ENCODE data around the gene FDX2. TPM values are rescaled to one million over a fixed set of nuclear protein-coding genes. Genes with fewer than 3 reads are reported as not detected.

FDX2 gene
- total and polyA plus RNA-seq, 2 of the 8 experiments (the other 6 are each of a cell fraction or from before 2014, with no cell fraction given), result 27.0 to 64.4 TPM

DNA sequence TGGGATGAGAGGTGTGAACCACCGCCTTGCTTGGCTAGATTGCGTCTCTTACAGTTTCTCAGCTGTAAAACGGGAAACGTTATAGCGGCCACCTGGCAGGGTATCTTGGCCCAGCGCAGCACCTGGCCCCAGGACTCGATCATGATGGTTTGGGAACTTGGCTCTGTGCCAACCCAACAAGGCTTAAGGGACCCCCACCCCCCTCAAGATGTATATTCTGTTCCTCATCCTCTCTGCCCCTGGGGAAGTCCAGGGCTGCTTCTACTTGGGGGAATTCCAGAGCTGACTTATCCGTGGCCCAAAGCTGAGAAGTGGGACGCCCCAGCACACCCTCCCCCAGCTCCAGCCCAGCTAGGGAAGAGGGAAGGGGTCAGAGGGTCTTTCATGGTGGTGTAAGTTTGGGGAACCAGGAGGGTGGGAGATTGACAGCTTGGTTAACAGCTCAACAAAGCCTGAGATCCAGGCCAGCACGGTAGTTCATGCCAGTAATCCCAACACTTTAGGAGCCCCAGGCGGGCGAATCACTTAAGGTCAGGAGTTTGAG lies 44.2 kb downstream of the FDX2 start:
- no peak overlapping the region for H2BK120ac ChIP-seq (replicated peaks; ENCODE audit: low read depth, low read length)
- CTCF ChIA-PET (ENCODE audit: partially characterized antibody), result interaction anchor here (0.7 to 9.4 kb wide), 26 partner anchors 12 to 164 kb away, joined by 3 to 122 read pairs (median 4); partner anchors contain the start of genes ICAM4, ICAM5 and TYK2
- peaks cover 9 to 25% (median 23%) of the 10 kb centered on the region in 4 experiments for H3K27me3 ChIP-seq (replicated peaks in 1 of 4; ENCODE audit: control insufficient read depth in 3 of 4, extremely low read depth in 1 of 4, insufficient read depth in 3 of 4, low read length in 3 of 4)
- FAIRE-seq (no peak), DNase-seq (ENCODE audit: low read depth in 1 of 2, low spot score in 2 of 2) (no peak)
- H4K20me1 ChIP-seq (replicated peaks in 1 of 2; ENCODE audit: control insufficient read depth in 1 of 2, insufficient read depth in 2 of 2, low read length in 2 of 2), result no peaks in the 10 kb centered on the region
- peak overlapping the region in 2 of 4 experiments; percentile 30 to 59; a peak in 4 of 8 replicates for H3K4me3 ChIP-seq (ENCODE audit: extremely low read depth in 1 of 4, insufficient read depth in 2 of 4, low read depth in 3 of 4, low read length in 4 of 4)
- peaks cover 0 to 8% (median 5%) of the 10 kb centered on the region in 4 experiments; a peak in 5 of 7 replicates for H3K4me1 ChIP-seq (replicated peaks in 1 of 4; ENCODE audit: control insufficient read depth in 3 of 4, insufficient read depth in 4 of 4, low read length in 3 of 4)
- H2BK15ac ChIP-seq (ENCODE audit: low read length), result no peak overlapping the region
- POLR2A ChIA-PET (ENCODE audit: partially characterized antibody), result interaction anchor here (0.6 to 3.3 kb wide), 22 partner anchors 9 to 153 kb away, joined by 3 to 28 read pairs (median 6); partner anchors contain the start of genes DNMT1, ICAM4, ICAM5 and RAVER1
- no peak overlapping the region; the same call in 1 of the 2 replicates for H2BK12ac ChIP-seq (ENCODE audit: low read depth, low read length)
- peak overlapping the region; percentile 34 for H4K91ac ChIP-seq (replicated peaks; ENCODE audit: insufficient read length, low read length)
- no peak overlapping the region for H4K5ac ChIP-seq (ENCODE audit: insufficient read length, low read depth, low read length)
- no peak overlapping the region; the same call in 1 of the 2 replicates for H4K8ac ChIP-seq (ENCODE audit: extremely low read depth, insufficient read depth, low read length)
- no peak overlapping the region for H2BK5ac ChIP-seq (ENCODE audit: low read depth, low read length)
- H3K56ac ChIP-seq (replicated peaks; ENCODE audit: insufficient read length, low read depth, low read length), result no peak overlapping the region
- H2AK5ac ChIP-seq (ENCODE audit: low read depth, low read length), result no peak overlapping the region
- TF ChIP-seq POLR2A (IDR thresholded peaks at IDR 0.05; ENCODE audit: control extremely low read depth in 1 of 2, low read depth in 2 of 2, low read length in 2 of 2) (no peak), NRF1 (IDR thresholded peaks at IDR 0.05; ENCODE audit: low read depth, low read length) (no peak), JUND (IDR thresholded peaks at IDR 0.05; ENCODE audit: low read length) (no peak), KDM5A (IDR thresholded peaks at IDR 0.05; ENCODE audit: low read length) (no peak), RFX5 (IDR thresholded peaks at IDR 0.05; ENCODE audit: borderline replicate concordance, low read depth, low read length) (no peak), GTF2F1 (IDR thresholded peaks at IDR 0.05; ENCODE audit: borderline replicate concordance, low read depth, low read length) (no peak), EGR1 (IDR thresholded peaks at IDR 0.05; ENCODE audit: borderline replicate concordance, low read depth, low read length) (no peak), CEBPB (IDR thresholded peaks at IDR 0.05; ENCODE audit: low read depth, low read length) (no peak)
- H3K23ac ChIP-seq (ENCODE audit: insufficient read length), result no peak overlapping the region
- H2BK20ac ChIP-seq (ENCODE audit: low read length), result no peak overlapping the region
- H3K4ac ChIP-seq (replicated peaks; ENCODE audit: insufficient read length, low read depth, low read length), result no peak overlapping the region
- 79% methylated on average over 5 of the region's 12 CpGs; no CpG with 5 or more reads in 1 of the 2 experiments for WGBS, 2 experiments (ENCODE audit: extremely low coverage in 1 of 2, insufficient coverage in 1 of 2, insufficient read length in 1 of 2, insufficient replicate concordance in 2 of 2, low coverage in 1 of 2, low lambda C conversion rate in 2 of 2, missing lambda C conversion rate in 1 of 2)
- no peaks in the 10 kb centered on the region for H3K79me2 ChIP-seq (ENCODE audit: control insufficient read depth in 1 of 2, insufficient read depth in 2 of 2, low read length in 2 of 2)
- peaks cover 11% of the 10 kb centered on the region; the same call in 1 of the 2 replicates for H3K23me2 ChIP-seq (ENCODE audit: low read depth, low read length)
- H3K9me3 ChIP-seq (ENCODE audit: insufficient read depth in 2 of 2, low read depth in 1 of 2, low read length in 1 of 2), result no peaks in the 10 kb centered on the region
- H3K4me2 ChIP-seq (ENCODE audit: insufficient read depth in 1 of 2, low read depth in 2 of 2, low read length in 2 of 2), result peak overlapping the region; percentile 70 to 75
- no peaks in the 10 kb centered on the region for H3K36me3 ChIP-seq (ENCODE audit: control insufficient read depth in 2 of 4, insufficient read depth in 4 of 4, low read length in 3 of 4)
- H3K79me1 ChIP-seq (ENCODE audit: low read depth, low read length), result no peaks in the 10 kb centered on the region
- H3K18ac ChIP-seq (ENCODE audit: extremely low read depth, low read length), result no peak overlapping the region
- H3K9ac ChIP-seq (replicated peaks in 1 of 4; ENCODE audit: extremely low read depth in 1 of 4, low read depth in 3 of 4, low read length in 3 of 4), result no peak overlapping the region
- H3K14ac ChIP-seq (ENCODE audit: insufficient read length), result no peak overlapping the region
- H2AFZ ChIP-seq (ENCODE audit: low read length), result no peak overlapping the region
- no peak overlapping the region for H3K27ac ChIP-seq (ENCODE audit: low read depth, low read length)
